Neuronal stem cell (in vitro differentiated cells): ENCODE measurements around the gene ZNF385C.

ENCODE experiments used
- DNase-seq: peaks from one replicate; pipeline ENCODE4 v3.0.0-alpha.2; 2013; ENCODE audit warnings: low spot score
- H2AFZ ChIP-seq: one replicate; pipeline ENCODE4 v1.6.1; 2013; ENCODE audit warnings: mild to moderate bottlenecking, low read length, inconsistent platforms
- H2AK5ac ChIP-seq: 2 replicates; pipeline ENCODE4 v1.6.1; 2013; ENCODE audit warnings: low read depth, mild to moderate bottlenecking, inconsistent platforms, low read length, moderate library complexity, mixed read lengths
- H2BK120ac ChIP-seq: 2 replicates; pipeline ENCODE4 v1.6.1; 2013; ENCODE audit warnings: low read depth, mild to moderate bottlenecking, inconsistent platforms, low read length, moderate library complexity, mixed read lengths
- H2BK12ac ChIP-seq: one replicate; pipeline ENCODE4 v1.6.1; 2013; ENCODE audit warnings: low read length, inconsistent platforms
- H2BK15ac ChIP-seq: 2 replicates; pipeline ENCODE4 v1.6.1; 2013; ENCODE audit warnings: mild to moderate bottlenecking, low read length, inconsistent platforms, mixed read lengths
- H2BK5ac ChIP-seq: one replicate; pipeline ENCODE4 v1.6.1; 2013; ENCODE audit warnings: inconsistent platforms, mild to moderate bottlenecking, low read length, moderate library complexity
- H3K14ac ChIP-seq: one replicate; pipeline ENCODE4 v1.6.1; 2013; ENCODE audit warnings: low read length, inconsistent platforms
- H3K18ac ChIP-seq: 2 replicates; pipeline ENCODE4 v1.6.1; 2013; ENCODE audit warnings: low read length, inconsistent platforms
- H3K23ac ChIP-seq: 2 replicates; pipeline ENCODE4 v1.6.1; 2013; ENCODE audit warnings: low read depth, mild to moderate bottlenecking, mixed read lengths, low read length, inconsistent platforms; ENCODE audit not compliant: poor library complexity
- H3K27ac ChIP-seq: replicated peaks from 3 replicates; pipeline ENCODE4 v1.5.1; 2013; ENCODE audit warnings: low read length, inconsistent platforms
- H3K27me3 ChIP-seq, 3 experiments: 2 replicates each; pipeline ENCODE4 v1.6.1; 2013; ENCODE audit warnings: low read length in 3 of 3, mild to moderate bottlenecking in 2 of 3, inconsistent platforms in 1 of 3, low read depth in 1 of 3, mixed read lengths in 1 of 3, moderate library complexity in 1 of 3; ENCODE audit not compliant: control insufficient read depth in 3 of 3, insufficient read depth in 3 of 3
- H3K36me3 ChIP-seq, 2 donors: replicated peaks in 1 of 2; 2 replicates each; pipeline ENCODE4 v1.6.1; 2013; ENCODE audit warnings: low read length in 2 of 2; ENCODE audit not compliant: control insufficient read depth in 2 of 2, insufficient read depth in 2 of 2
- H3K4ac ChIP-seq: 2 replicates; pipeline ENCODE4 v1.6.1; 2013; ENCODE audit warnings: inconsistent platforms, mild to moderate bottlenecking, low read length, moderate library complexity
- H3K4me1 ChIP-seq, 2 donors: 1 replicate in 1 of 2; 2 replicates in 1 of 2; pipeline ENCODE4 v1.6.1; 2013; ENCODE audit warnings: low read length in 2 of 2, low read depth in 1 of 2; ENCODE audit not compliant: control insufficient read depth in 2 of 2, insufficient read depth in 1 of 2
- H3K4me2 ChIP-seq: one replicate; pipeline ENCODE4 v1.6.1; 2013; ENCODE audit warnings: mild to moderate bottlenecking, low read length, inconsistent platforms; ENCODE audit not compliant: insufficient read depth, poor library complexity, severe bottlenecking
- H3K4me3 ChIP-seq, 2 donors: 2 replicates each; pipeline ENCODE4 v1.5.1; 2013; ENCODE audit warnings: low read length in 2 of 2, mild to moderate bottlenecking in 2 of 2, inconsistent platforms in 1 of 2, moderate library complexity in 1 of 2
- H3K79me1 ChIP-seq: one replicate; pipeline ENCODE4 v1.6.1; 2013; ENCODE audit warnings: low read depth, mild to moderate bottlenecking, inconsistent platforms, low read length, moderate library complexity
- H3K9ac ChIP-seq: one replicate; pipeline ENCODE4 v1.6.1; 2013; ENCODE audit warnings: mild to moderate bottlenecking, low read depth, low read length, inconsistent platforms; ENCODE audit not compliant: poor library complexity
- H3K9me3 ChIP-seq, 2 donors: replicated peaks in 1 of 2; 2 replicates each; pipeline versions ENCODE3 to v1.6.1; 2013; ENCODE audit warnings: low read length in 2 of 2, mild to moderate bottlenecking in 2 of 2, inconsistent platforms in 1 of 2, low read depth in 1 of 2, mixed read lengths in 1 of 2, moderate library complexity in 1 of 2; ENCODE audit not compliant: control insufficient read depth in 2 of 2, insufficient read depth in 1 of 2
- H4K8ac ChIP-seq: one replicate; pipeline ENCODE4 v1.6.1; 2013; ENCODE audit warnings: low read depth, mild to moderate bottlenecking, inconsistent platforms, low read length, moderate library complexity
- H4K91ac ChIP-seq: one replicate; pipeline ENCODE4 v1.6.1; 2013; ENCODE audit warnings: low read length, low read depth, mild to moderate bottlenecking, inconsistent platforms; ENCODE audit not compliant: poor library complexity
- WGBS, 2 donors: extraction: QIAGEN DNeasy Blood & Tissue Kit; methylation state at CpG; one replicate each; pipeline ENCODE4 v1.1.7; 2013; ENCODE audit warnings: missing lambda C conversion rate in 2 of 2, mixed read lengths in 1 of 2; ENCODE audit not compliant: insufficient read length in 2 of 2, insufficient replicate concordance in 1 of 2; ENCODE audit errors: extremely low coverage in 2 of 2; 5-methylcytosine and 5-hydroxymethylcytosine counted together

The ZNF385C gene

DNA sequence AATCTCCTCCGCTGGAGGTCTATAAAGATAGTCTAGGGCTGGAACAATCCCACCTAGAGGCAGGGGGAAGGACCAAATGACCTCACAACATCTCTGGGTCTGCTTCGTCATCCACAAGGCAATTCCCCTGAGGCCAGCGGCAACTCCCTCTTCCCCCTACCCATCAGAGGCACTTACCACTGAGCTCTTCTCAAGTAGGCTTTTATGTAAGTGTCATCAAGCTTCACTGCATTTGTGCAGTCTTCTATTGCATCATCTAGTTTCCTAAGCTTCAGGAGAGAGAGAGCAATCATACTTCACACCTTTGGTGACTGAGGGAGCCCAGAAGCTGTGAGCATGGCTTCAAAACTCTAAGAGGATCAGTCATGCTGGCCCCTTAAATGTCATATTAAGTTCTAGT is 110.6 kb downstream of the ZNF385C start:
- H2BK12ac ChIP-seq, result no peak overlapping the region
- no peaks in the 10 kb centered on the region for H3K9me3 ChIP-seq
- no peak overlapping the region for H3K27ac ChIP-seq
- H3K4me3 ChIP-seq, result no peak overlapping the region
- no peak overlapping the region for H3K4me2 ChIP-seq
- H4K91ac ChIP-seq, result no peak overlapping the region
- H3K18ac ChIP-seq, result no peak overlapping the region
- no CpG with 5 or more reads among the region's 3 CpGs for WGBS, 2 donors
- DNase-seq, result no peak
- H2BK5ac ChIP-seq, result no peak overlapping the region
- no peak overlapping the region for H2AK5ac ChIP-seq
- H3K36me3 ChIP-seq, result peaks cover 42 to 99% of the 10 kb centered on the region in 2 donors
- no peaks in the 10 kb centered on the region for H3K27me3 ChIP-seq
- H2AFZ ChIP-seq, result no peak overlapping the region
- no peak overlapping the region for H3K23ac ChIP-seq
- H2BK120ac ChIP-seq, result no peak overlapping the region
- H3K4me1 ChIP-seq, result no peaks in the 10 kb centered on the region
- no peak overlapping the region for H3K14ac ChIP-seq
- peaks cover 3% of the 10 kb centered on the region for H3K79me1 ChIP-seq
- H3K4ac ChIP-seq, result no peak overlapping the region
- no peak overlapping the region for H3K9ac ChIP-seq
- no peak overlapping the region for H4K8ac ChIP-seq
- no peak overlapping the region for H2BK15ac ChIP-seq

DNA sequence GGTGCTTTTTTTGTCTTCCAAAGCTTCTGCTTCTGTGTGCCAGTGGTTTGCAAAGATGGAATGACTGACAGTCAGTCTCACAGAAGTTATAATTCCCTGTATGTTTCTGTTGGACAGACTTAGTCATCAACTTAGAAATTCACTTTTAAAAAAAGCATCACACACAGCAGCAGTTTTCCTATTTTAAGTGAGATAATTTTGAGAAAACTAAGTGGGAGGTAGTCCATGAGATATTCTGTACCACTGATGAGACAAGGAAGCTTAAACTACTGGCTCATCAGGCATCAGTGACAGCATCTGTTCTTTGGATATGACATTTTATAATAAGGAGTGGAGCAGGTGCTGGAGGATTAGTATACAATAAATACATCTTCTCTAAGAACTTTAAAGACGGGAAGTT is 111.6 kb downstream of the ZNF385C start:
- no peak overlapping the region for H3K4me2 ChIP-seq
- no peak overlapping the region for H2BK15ac ChIP-seq
- no CpG with 5 or more reads among the region's 1 CpG for WGBS, 2 donors
- peaks cover 46 to 99% of the 10 kb centered on the region in 2 donors for H3K36me3 ChIP-seq
- H4K91ac ChIP-seq, result no peak overlapping the region
- H2AFZ ChIP-seq, result no peak overlapping the region
- H3K9ac ChIP-seq, result no peak overlapping the region
- no peaks in the 10 kb centered on the region for H3K4me1 ChIP-seq
- no peaks in the 10 kb centered on the region for H3K9me3 ChIP-seq
- no peak overlapping the region for H2AK5ac ChIP-seq
- H3K79me1 ChIP-seq, result peaks cover 1% of the 10 kb centered on the region
- H2BK120ac ChIP-seq, result no peak overlapping the region
- no peaks in the 10 kb centered on the region for H3K27me3 ChIP-seq
- no peak overlapping the region for H3K18ac ChIP-seq
- H3K4ac ChIP-seq, result no peak overlapping the region
- H3K14ac ChIP-seq, result no peak overlapping the region
- no peak overlapping the region for H3K4me3 ChIP-seq
- no peak overlapping the region for H4K8ac ChIP-seq
- H3K27ac ChIP-seq, result no peak overlapping the region
- no peak overlapping the region for H2BK5ac ChIP-seq
- no peak overlapping the region for H2BK12ac ChIP-seq
- no peak for DNase-seq
- H3K23ac ChIP-seq, result no peak overlapping the region

DNA sequence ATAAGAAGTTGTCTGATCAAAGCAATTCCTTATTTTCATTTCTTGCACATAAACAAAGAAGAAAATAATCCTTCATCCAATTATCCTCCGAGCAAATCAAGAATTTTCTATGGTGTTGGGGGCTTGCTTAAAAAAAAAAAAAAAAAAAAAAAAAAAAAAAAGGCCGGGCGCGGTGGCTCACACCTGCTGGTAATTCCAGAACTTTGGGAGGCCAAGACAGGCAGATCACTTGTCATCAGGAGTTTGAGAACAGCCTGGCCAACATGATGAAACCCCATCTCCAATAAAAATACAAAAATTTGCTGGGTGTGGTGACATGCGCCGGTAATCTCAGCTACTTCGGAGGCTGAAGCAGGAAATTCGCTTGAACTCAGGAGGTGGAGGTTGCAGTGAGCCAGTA is 112.4 kb downstream of the ZNF385C start:
- no CpG with 5 or more reads among the region's 8 CpGs for WGBS, 2 donors
- DNase-seq, result no peak
- peaks cover 48 to 99% of the 10 kb centered on the region in 2 donors for H3K36me3 ChIP-seq
- H3K4me1 ChIP-seq, result no peaks in the 10 kb centered on the region
- no peak overlapping the region for H3K14ac ChIP-seq
- no peak overlapping the region for H3K9ac ChIP-seq
- no peak overlapping the region for H2AFZ ChIP-seq
- no peak overlapping the region for H2BK12ac ChIP-seq
- no peak overlapping the region for H3K4me3 ChIP-seq
- H3K23ac ChIP-seq, result no peak overlapping the region
- no peaks in the 10 kb centered on the region for H3K27me3 ChIP-seq
- H3K4ac ChIP-seq, result no peak overlapping the region
- no peak overlapping the region for H2BK15ac ChIP-seq
- H3K27ac ChIP-seq, result no peak overlapping the region
- H3K9me3 ChIP-seq, result no peaks in the 10 kb centered on the region
- H2BK120ac ChIP-seq, result no peak overlapping the region
- H2BK5ac ChIP-seq, result no peak overlapping the region
- H2AK5ac ChIP-seq, result no peak overlapping the region
- H4K8ac ChIP-seq, result no peak overlapping the region
- H3K79me1 ChIP-seq, result peaks cover 1% of the 10 kb centered on the region
- H3K18ac ChIP-seq, result no peak overlapping the region
- H3K4me2 ChIP-seq, result no peak overlapping the region
- H4K91ac ChIP-seq, result no peak overlapping the region

DNA sequence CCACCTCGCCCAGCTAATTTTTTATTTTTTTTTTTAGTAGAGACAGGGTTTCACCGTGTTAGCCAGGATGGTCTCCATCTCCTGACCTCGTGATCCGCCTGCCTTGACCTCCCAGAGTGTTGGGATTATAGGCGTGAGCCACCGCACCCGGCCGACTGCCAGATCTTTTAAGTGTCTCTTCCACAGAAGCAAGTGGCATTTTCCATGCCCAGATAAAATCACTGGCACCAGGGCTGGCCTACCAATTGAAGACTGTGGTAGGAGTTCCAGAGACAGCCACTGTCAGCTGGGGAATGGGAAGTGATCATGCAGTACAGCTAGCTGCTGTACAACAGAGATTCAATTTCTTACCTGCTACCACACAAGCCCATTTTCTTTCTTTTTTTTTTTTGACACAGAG is 113.8 kb downstream of the ZNF385C start:
- no peak for DNase-seq
- Histone ChIP-seq H3K79me1 (peaks cover 1% of the 10 kb centered on the region), H4K8ac (no peak overlapping the region), H2AFZ (no peak overlapping the region), H3K18ac (no peak overlapping the region), H2BK120ac (no peak overlapping the region), H3K27ac (no peak overlapping the region), H3K14ac (no peak overlapping the region), H3K9ac (no peak overlapping the region), H3K4ac (no peak overlapping the region), H3K4me2 (no peak overlapping the region), H3K23ac (no peak overlapping the region), H2BK12ac (no peak overlapping the region), H3K27me3 (no peaks in the 10 kb centered on the region), H2AK5ac (no peak overlapping the region), H3K36me3 (peaks cover 48 to 97% of the 10 kb centered on the region in 2 donors), H3K9me3 (no peaks in the 10 kb centered on the region), H2BK5ac (no peak overlapping the region), H2BK15ac (no peak overlapping the region), H3K4me3 (no peak overlapping the region), H3K4me1 (no peaks in the 10 kb centered on the region), H4K91ac (no peak overlapping the region)
- no CpG with 5 or more reads among the region's 8 CpGs for WGBS, 2 donors
